Chondrocyte (in vitro differentiated cells): ENCODE results near the gene USO1. TPM values are rescaled to one million over a fixed set of nuclear protein-coding genes. Genes with fewer than 3 reads are reported as not detected.
"Not testable (repeated sequence)": the region's sequence is repeated elsewhere in the genome, so short reads cannot be mapped to it uniquely, and the experiment has no call there.

Experiments used
- DNase-seq: peaks from one replicate; pipeline ENCODE4 v3.0.0; 2021; ENCODE audit warnings: mixed read lengths, low spot score
- H3K27ac Mint-ChIP-seq: one replicate; pipeline ENCODE4 v1.8.0; 2021; ENCODE audit warnings: mild to moderate bottlenecking, moderate library complexity, mixed read lengths; ENCODE audit not compliant: unreplicated experiment
- H3K27me3 Mint-ChIP-seq: 2 replicates; pipeline ENCODE4 v1.8.0; 2021; ENCODE audit warnings: low read depth, mixed read lengths
- H3K36me3 Mint-ChIP-seq: 2 replicates; pipeline ENCODE4 v1.8.0; 2021; ENCODE audit warnings: low read depth, mixed read lengths
- H3K4me1 Mint-ChIP-seq: 2 replicates; pipeline ENCODE4 v1.8.0; 2021; ENCODE audit warnings: low read depth, mild to moderate bottlenecking, mixed read lengths
- H3K4me3 Mint-ChIP-seq: one replicate; pipeline ENCODE4 v1.8.0; 2021; ENCODE audit warnings: mild to moderate bottlenecking, moderate library complexity, mixed read lengths; ENCODE audit not compliant: unreplicated experiment
- H3K9me3 Mint-ChIP-seq: 2 replicates; pipeline ENCODE4 v1.8.0; 2021; ENCODE audit warnings: low read depth, mixed read lengths
- CTCF ChIP-seq: fragments of 200-600 bp; sonication (generic); IDR thresholded peaks from 2 replicates; pipeline ENCODE4 v1.5.0; 2021; ENCODE audit warnings: antibody characterized with exemption, mild to moderate bottlenecking, moderate library complexity
- total RNA-seq: library from RNA; stranded (reverse); gene quantifications from 3 replicates; pipeline ENCODE4 v1.2.1, GENCODE V29; 2021

The USO1 gene
- total RNA-seq, 1 donor from 2014 or later: 86.4 TPM

GRCh38 chr4:75683482-75684155 lies 40.8 kb upstream of the USO1 start:
- Mint-ChIP-seq H3K9me3 (no peaks in the 10 kb centered on the region), H3K27ac (no peak overlapping the region), H3K27me3 (no peaks in the 10 kb centered on the region), H3K4me3 (no peak overlapping the region), H3K36me3 (no peaks in the 10 kb centered on the region), H3K4me1 (peaks cover 3% of the 10 kb centered on the region)
- no peak for TF ChIP-seq CTCF
- DNase-seq: no peak

GRCh38 chr4:75685546-75686189 lies 38.7 kb upstream of the USO1 start:
- peaks cover 3% of the 10 kb centered on the region for H3K4me1 Mint-ChIP-seq
- TF ChIP-seq CTCF: no peak
- H3K36me3 Mint-ChIP-seq: no peaks in the 10 kb centered on the region
- H3K27me3 Mint-ChIP-seq: no peaks in the 10 kb centered on the region
- H3K27ac Mint-ChIP-seq: no peak overlapping the region
- no peak for DNase-seq
- no peaks in the 10 kb centered on the region for H3K9me3 Mint-ChIP-seq
- H3K4me3 Mint-ChIP-seq: no peak overlapping the region

- no peaks in the 10 kb centered on the region for H3K9me3 Mint-ChIP-seq
- no peak for TF ChIP-seq CTCF
- H3K36me3 Mint-ChIP-seq: no peaks in the 10 kb centered on the region
- no peak overlapping the region for H3K4me3 Mint-ChIP-seq
- H3K27ac Mint-ChIP-seq: no peak overlapping the region
- no peaks in the 10 kb centered on the region for H3K27me3 Mint-ChIP-seq
- DNase-seq: no peak
- H3K4me1 Mint-ChIP-seq: peaks cover 3% of the 10 kb centered on the region
Measured at GRCh38 chr4:75686346-75686745, 38.0 kb upstream of the USO1 start.

GRCh38 chr4:75687125-75687524 lies 37.3 kb upstream of the USO1 start:
- not testable (repeated sequence) for H3K27me3 Mint-ChIP-seq, H3K4me1 Mint-ChIP-seq, H3K36me3 Mint-ChIP-seq, H3K27ac Mint-ChIP-seq, DNase-seq, H3K9me3 Mint-ChIP-seq, H3K4me3 Mint-ChIP-seq

- not testable (repeated sequence) for DNase-seq, H3K4me1 Mint-ChIP-seq, H3K27me3 Mint-ChIP-seq, H3K4me3 Mint-ChIP-seq, H3K36me3 Mint-ChIP-seq, H3K27ac Mint-ChIP-seq, H3K9me3 Mint-ChIP-seq
Measured at GRCh38 chr4:75692066-75692465, 32.3 kb upstream of the USO1 start.

- Mint-ChIP-seq H3K4me1 (no peaks in the 10 kb centered on the region), H3K27ac (no peak overlapping the region), H3K27me3 (no peaks in the 10 kb centered on the region), H3K4me3 (no peak overlapping the region), H3K9me3 (no peaks in the 10 kb centered on the region), H3K36me3 (peaks cover 4% of the 10 kb centered on the region)
- DNase-seq: no peak
- TF ChIP-seq CTCF: no peak
Measured at GRCh38 chr4:75696071-75696470, 28.3 kb upstream of the USO1 start.
